DMS114 treated with DMSO at 0.1 percent for 48 hours (cell line): Measurements from ENCODE around the gene RIN3.

Experiments used
- DNase-seq: peaks from one replicate; lab custom pipeline; 2025; ENCODE audit not compliant: unreplicated experiment; lab: John Stamatoyannopoulos, UW

Gene RIN3

GRCh38 chr14:92737206-92737605 is 223.6 kb downstream of the RIN3 start:
- DNase-seq = no peak

DNA sequence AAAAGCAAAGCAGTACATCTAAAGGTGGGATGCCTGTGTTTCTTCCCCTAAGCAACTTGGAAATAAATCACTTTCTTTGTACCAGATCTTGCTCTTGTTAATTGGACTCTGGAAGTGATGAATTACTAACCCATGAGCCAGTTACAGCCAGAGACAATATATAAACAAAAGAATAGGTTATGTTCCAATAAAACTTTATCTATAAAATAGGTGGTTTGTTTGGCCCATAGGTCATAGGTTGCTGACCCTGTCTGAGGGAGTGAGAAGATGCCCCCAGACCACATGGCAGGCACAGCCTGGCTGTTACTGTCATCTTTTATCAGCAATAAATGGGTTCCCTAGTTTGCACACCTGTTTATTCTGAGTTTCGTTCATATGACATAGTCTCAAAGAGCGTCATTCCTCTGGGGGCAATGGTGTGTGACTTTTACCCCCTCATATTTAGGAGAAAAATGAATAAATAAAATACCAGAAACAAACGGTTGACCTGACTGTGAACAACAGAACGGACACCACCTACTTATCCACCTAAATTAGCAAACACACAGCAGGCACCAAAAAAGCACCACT is 224.1 kb downstream of the RIN3 start:
- DNase-seq = no peak
